Activated naive CD4-positive, alpha-beta T cell treated with anti-CD3 and anti-CD28 coated beads for 36 hours (primary cell): ENCODE data around the gene CCDC47. TPM values are rescaled to one million over a fixed set of nuclear protein-coding genes. Genes with fewer than 3 reads are reported as not detected.

Experiments
- CTCF ChIA-PET: fragments of 350-600 bp; sonication (Branson Sonifier 250); formaldehyde crosslinking; loops from one replicate; lab custom pipeline; 2021; ENCODE audit warnings: antibody characterized with exemption; lab: Charles Lee
- DNase-seq: peaks from one replicate; pipeline ENCODE4 v3.0.0-alpha.2; 2020
- H3K27ac Mint-ChIP-seq: one replicate; pipeline ENCODE4 v1.8.0; 2021; ENCODE audit warnings: mild to moderate bottlenecking, mixed read lengths
- H3K27me3 Mint-ChIP-seq: one replicate; pipeline ENCODE4 v1.8.0; 2021; ENCODE audit warnings: low read depth, mixed read lengths
- H3K36me3 Mint-ChIP-seq: one replicate; pipeline ENCODE4 v1.8.0; 2021; ENCODE audit warnings: low read depth, mixed read lengths
- H3K4me1 Mint-ChIP-seq: one replicate; pipeline ENCODE4 v1.8.0; 2021; ENCODE audit warnings: low read depth, mixed read lengths
- H3K4me3 Mint-ChIP-seq: one replicate; pipeline ENCODE4 v1.8.0; 2021; ENCODE audit warnings: mild to moderate bottlenecking, moderate library complexity, mixed read lengths
- H3K9me3 Mint-ChIP-seq: one replicate; pipeline ENCODE4 v1.8.0; 2021; ENCODE audit warnings: mixed read lengths
- intact Hi-C: fragments of 100-400 bp; cut with micrococcal nuclease; formaldehyde crosslinking; loops from one replicate; pipeline ENCODE4 v1.15.1; 2023
- total RNA-seq, 2 experiments: library from RNA; stranded (reverse); gene quantifications; one replicate each; pipeline ENCODE4 v1.2.3, GENCODE V29; 2021

CCDC47 gene
- total RNA-seq, result 10 to 100 TPM; 40.5 to 42.1 TPM

DNA sequence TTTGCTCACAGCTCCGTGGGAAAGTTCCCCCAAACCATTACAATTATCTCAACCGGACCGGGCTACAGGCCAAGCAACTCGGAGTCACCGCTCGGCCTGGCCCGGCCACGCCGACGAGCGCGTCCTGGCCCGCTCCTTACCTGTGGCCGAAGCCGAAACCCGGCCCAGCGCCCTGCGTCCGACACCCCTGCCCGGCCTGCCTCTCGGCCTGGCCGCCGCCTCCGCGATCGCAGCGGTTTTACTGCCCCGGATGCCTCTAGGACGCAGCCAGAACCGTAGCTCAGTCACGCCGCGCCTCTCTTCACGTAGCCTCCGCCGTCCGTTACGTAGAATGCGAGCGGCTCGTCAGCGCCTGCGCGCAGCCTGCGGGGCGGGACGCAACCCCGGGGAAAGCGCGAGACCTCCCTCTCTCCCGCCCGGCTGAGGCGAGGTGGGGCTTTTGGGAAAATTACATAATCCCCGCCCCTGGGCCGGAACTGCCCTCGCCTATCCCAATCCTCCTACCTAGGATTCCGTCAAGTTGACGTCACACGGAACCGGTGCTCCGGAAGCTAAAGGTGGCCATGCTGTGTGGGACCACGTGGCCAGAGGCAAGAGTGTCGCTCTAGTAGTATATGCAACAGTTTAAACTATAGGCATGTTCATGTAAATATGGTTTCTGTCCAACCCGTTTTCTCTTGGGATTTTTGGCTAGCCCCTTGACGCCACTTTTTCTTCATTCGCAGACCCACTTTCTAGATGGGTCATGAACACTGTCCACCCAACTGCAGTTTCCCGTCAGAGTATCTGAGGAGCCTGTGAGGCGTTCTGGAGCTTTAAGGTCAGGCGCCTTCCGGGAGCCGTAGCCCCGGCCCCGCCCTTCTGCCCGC is at the start of gene CCDC47:
Gene CCDC47, minus strand, starts transcription at position 326 of the 869 bp plus-strand sequence. CDS start 7,422 bp downstream, outside the sequence.
- H3K36me3 Mint-ChIP-seq, result peaks cover 37% of the 10 kb centered on the region
- intact Hi-C loops, result loop anchor here (1.0 to 5.0 kb wide), 8 partner anchors 32 to 806 kb away; partner anchors contain the start of genes ERN1, FTSJ3, ICAM2 and MAP3K3
- no peaks in the 10 kb centered on the region for H3K27me3 Mint-ChIP-seq
- H3K9me3 Mint-ChIP-seq, result no peaks in the 10 kb centered on the region
- peak; percentile 99 for DNase-seq
- H3K27ac Mint-ChIP-seq, result peak within 1 kb of the TSS; percentile 100
- CTCF ChIA-PET, result interaction anchor here (0.6 to 1.9 kb wide), 8 partner anchors 31 to 1210 kb away, joined by 3 to 8 read pairs (median 4); partner anchors contain the start of gene FTSJ3
- H3K4me3 Mint-ChIP-seq, result peak within 1 kb of the TSS; percentile 98
- H3K4me1 Mint-ChIP-seq, result peaks cover 59% of the 10 kb centered on the region

GRCh38 chr17:63822537-63822936 is 49.1 kb upstream of the CCDC47 start:
- CTCF ChIA-PET, result interaction anchor here (0.9 kb wide), 1 partner anchor 47 kb away, joined by 3 read pairs; no protein-coding TSS in a partner anchor
- Mint-ChIP-seq H3K9me3 (no peaks in the 10 kb centered on the region), H3K27ac (peak overlapping the region; percentile 75), H3K27me3 (no peaks in the 10 kb centered on the region), H3K4me1 (peaks cover 47% of the 10 kb centered on the region), H3K4me3 (no peak overlapping the region), H3K36me3 (peaks cover 72% of the 10 kb centered on the region)
- intact Hi-C loops, result no loop called here
- no peak for DNase-seq

DNA sequence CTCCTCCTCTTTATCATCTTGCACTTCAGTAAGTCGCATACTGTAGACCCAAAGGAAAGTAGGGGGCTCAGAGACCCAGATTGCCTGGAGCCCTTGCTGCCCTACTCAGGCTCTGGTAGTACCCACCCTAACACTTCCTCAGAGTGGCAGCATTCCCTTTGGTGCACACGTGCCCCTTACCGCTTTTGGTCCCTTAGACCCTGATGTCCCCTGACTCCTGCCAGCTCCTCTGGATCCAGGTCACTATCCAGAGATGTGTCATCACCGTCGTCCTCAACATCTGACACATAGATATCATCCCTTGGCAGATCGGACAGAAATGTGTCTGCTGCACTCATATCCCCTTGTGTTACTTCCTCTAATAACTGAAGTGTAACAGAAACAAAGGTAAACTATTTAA is 48.4 kb upstream of the CCDC47 start:
- CTCF ChIA-PET, result interaction anchor here (0.9 kb wide), 1 partner anchor 46 kb away, joined by 3 read pairs; no protein-coding TSS in a partner anchor
- Mint-ChIP-seq H3K4me3 (peak overlapping the region; percentile 7), H3K36me3 (peaks cover 70% of the 10 kb centered on the region), H3K9me3 (no peaks in the 10 kb centered on the region), H3K27ac (peak overlapping the region; percentile 75), H3K27me3 (no peaks in the 10 kb centered on the region), H3K4me1 (peaks cover 46% of the 10 kb centered on the region)
- intact Hi-C loops, result no loop called here
- no peak for DNase-seq

DNA sequence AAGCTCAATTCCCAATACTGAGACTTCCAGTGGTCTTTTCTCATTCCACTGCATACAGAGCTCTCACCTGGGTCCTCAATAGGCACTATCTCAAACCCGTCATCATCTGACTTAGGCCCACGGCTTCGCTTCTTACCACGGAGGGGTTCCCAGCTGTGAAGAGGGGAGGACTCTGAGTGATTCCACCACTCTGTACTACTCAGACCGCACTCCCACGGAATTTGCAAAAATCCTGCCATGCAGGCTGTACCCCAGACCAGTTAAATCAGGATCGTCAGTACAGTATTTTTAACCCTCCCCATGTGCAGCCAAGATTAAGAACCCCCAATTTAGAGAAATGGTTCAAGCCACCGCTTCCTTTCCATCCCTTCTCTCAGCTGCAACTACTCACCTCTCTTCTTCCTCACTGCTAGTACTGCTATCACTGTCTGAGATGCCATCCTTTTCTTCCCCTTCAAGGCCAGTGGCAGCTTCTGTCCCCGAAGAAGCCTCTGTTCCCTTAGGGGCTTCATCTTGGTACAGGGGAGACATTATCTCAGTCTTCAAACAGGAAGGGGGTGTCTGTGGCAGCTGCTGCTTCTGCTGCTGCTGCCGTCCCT is 47.7 kb upstream of the CCDC47 start:
- H3K36me3 Mint-ChIP-seq, result peaks cover 65% of the 10 kb centered on the region
- H3K4me1 Mint-ChIP-seq, result peaks cover 41% of the 10 kb centered on the region
- CTCF ChIA-PET, result no interaction called here
- no peaks in the 10 kb centered on the region for H3K27me3 Mint-ChIP-seq
- no peak for DNase-seq
- H3K27ac Mint-ChIP-seq, result peak overlapping the region; percentile 75
- H3K4me3 Mint-ChIP-seq, result no peak overlapping the region
- intact Hi-C loops, result no loop called here
- H3K9me3 Mint-ChIP-seq, result no peaks in the 10 kb centered on the region

- Mint-ChIP-seq H3K9me3 (no peaks in the 10 kb centered on the region), H3K36me3 (peaks cover 64% of the 10 kb centered on the region), H3K4me1 (peaks cover 31% of the 10 kb centered on the region), H3K27me3 (no peaks in the 10 kb centered on the region), H3K4me3 (peak overlapping the region; percentile 33), H3K27ac (peak overlapping the region; percentile 75)
- DNase-seq, result peak; percentile 54
- intact Hi-C loops, result no loop called here
- CTCF ChIA-PET, result interaction anchor here (1.6 kb wide), 1 partner anchor 9 kb away, joined by 5 read pairs; no protein-coding TSS in a partner anchor
Observed at GRCh38 chr17:63819585-63820537, 46.5 kb upstream of the CCDC47 start.

DNA sequence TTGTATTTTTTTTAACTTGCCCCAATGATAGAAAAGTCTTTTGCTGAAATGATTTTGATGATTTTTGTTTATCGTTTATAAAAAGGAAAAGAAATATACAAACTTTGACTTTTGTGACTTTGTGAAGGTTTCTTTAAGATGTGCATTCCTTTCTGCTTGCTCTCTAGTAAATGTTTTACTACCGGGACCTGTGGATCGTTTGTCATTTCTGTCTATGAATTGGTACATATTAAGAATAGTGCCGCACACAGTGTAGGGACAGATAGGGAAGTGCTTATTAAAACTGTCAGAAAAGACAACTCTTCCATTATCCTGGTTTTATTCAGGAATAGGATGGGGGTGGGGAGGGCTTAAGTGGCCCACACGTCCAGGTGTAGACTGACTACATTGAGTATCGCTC is 45.7 kb upstream of the CCDC47 start:
- Mint-ChIP-seq H3K36me3 (peaks cover 61% of the 10 kb centered on the region), H3K27ac (peak overlapping the region; percentile 75), H3K4me3 (no peak overlapping the region), H3K27me3 (no peaks in the 10 kb centered on the region), H3K9me3 (no peaks in the 10 kb centered on the region), H3K4me1 (peaks cover 26% of the 10 kb centered on the region)
- intact Hi-C loops, result no loop called here
- DNase-seq, result no peak
- CTCF ChIA-PET, result interaction anchor here (0.6 to 1.6 kb wide), 2 partner anchors 10 to 15 kb away, joined by 4 to 5 read pairs; no protein-coding TSS in a partner anchor

GRCh38 chr17:63817736-63818385 is 44.5 kb upstream of the CCDC47 start:
- intact Hi-C loops, result no loop called here
- peak overlapping the region; percentile 59 for H3K27ac Mint-ChIP-seq

GRCh38 chr17:63816669-63817068 is 43.3 kb upstream of the CCDC47 start:
- peaks cover 6% of the 10 kb centered on the region for H3K4me1 Mint-ChIP-seq
- H3K27ac Mint-ChIP-seq, result no peak overlapping the region
- no peak for DNase-seq
- intact Hi-C loops, result no loop called here
- H3K4me3 Mint-ChIP-seq, result no peak overlapping the region
- CTCF ChIA-PET, result interaction anchor here (0.6 to 0.7 kb wide), 2 partner anchors 13 to 32 kb away, joined by 3 to 7 read pairs; no protein-coding TSS in a partner anchor
- H3K36me3 Mint-ChIP-seq, result peaks cover 58% of the 10 kb centered on the region
- H3K27me3 Mint-ChIP-seq, result no peaks in the 10 kb centered on the region
- H3K9me3 Mint-ChIP-seq, result no peaks in the 10 kb centered on the region

More at GRCh38 chr17:63817736-63818385, 44.5 kb upstream of the CCDC47 start:
- H3K4me3 Mint-ChIP-seq, result no peak overlapping the region
- CTCF ChIA-PET, result interaction anchor here (1.6 kb wide), 1 partner anchor 11 kb away, joined by 5 read pairs; no protein-coding TSS in a partner anchor
- peaks cover 58% of the 10 kb centered on the region for H3K36me3 Mint-ChIP-seq
- H3K9me3 Mint-ChIP-seq, result no peaks in the 10 kb centered on the region
- peaks cover 16% of the 10 kb centered on the region for H3K4me1 Mint-ChIP-seq
- no peaks in the 10 kb centered on the region for H3K27me3 Mint-ChIP-seq
- DNase-seq, result no peak

GRCh38 chr17:63816123-63816522 is 42.7 kb upstream of the CCDC47 start:
- no peak for DNase-seq
- Mint-ChIP-seq H3K27me3 (no peaks in the 10 kb centered on the region), H3K4me1 (peaks cover 6% of the 10 kb centered on the region), H3K4me3 (no peak overlapping the region), H3K36me3 (peaks cover 59% of the 10 kb centered on the region), H3K9me3 (no peaks in the 10 kb centered on the region), H3K27ac (no peak overlapping the region)
- intact Hi-C loops, result no loop called here
- CTCF ChIA-PET, result interaction anchor here (0.6 kb wide), 1 partner anchor 12 kb away, joined by 7 read pairs; no protein-coding TSS in a partner anchor

- H3K4me1 Mint-ChIP-seq, result peaks cover 7% of the 10 kb centered on the region
- no peak overlapping the region for H3K4me3 Mint-ChIP-seq
- H3K27ac Mint-ChIP-seq, result no peak overlapping the region
- peaks cover 50% of the 10 kb centered on the region for H3K36me3 Mint-ChIP-seq
- CTCF ChIA-PET, result no interaction called here
- no peak for DNase-seq
- no peaks in the 10 kb centered on the region for H3K9me3 Mint-ChIP-seq
- H3K27me3 Mint-ChIP-seq, result no peaks in the 10 kb centered on the region
- intact Hi-C loops, result no loop called here
Observed at GRCh38 chr17:63809970-63810369, 36.6 kb upstream of the CCDC47 start.

GRCh38 chr17:63805591-63805990 is 32.2 kb upstream of the CCDC47 start:
- Mint-ChIP-seq H3K27ac (peak overlapping the region; percentile 2), H3K4me3 (no peak overlapping the region), H3K36me3 (peaks cover 42% of the 10 kb centered on the region), H3K27me3 (no peaks in the 10 kb centered on the region), H3K9me3 (no peaks in the 10 kb centered on the region), H3K4me1 (peaks cover 7% of the 10 kb centered on the region)
- CTCF ChIA-PET, result no interaction called here
- intact Hi-C loops, result no loop called here
- no peak for DNase-seq
